ENCODE results near the gene MRPL44.

- no peak for TF ChIP-seq EZH2 (IDR thresholded peaks at IDR 0.05; ENCODE audit: low read length, missing control alignments)
- TF ChIP-seq, protein P1, sequence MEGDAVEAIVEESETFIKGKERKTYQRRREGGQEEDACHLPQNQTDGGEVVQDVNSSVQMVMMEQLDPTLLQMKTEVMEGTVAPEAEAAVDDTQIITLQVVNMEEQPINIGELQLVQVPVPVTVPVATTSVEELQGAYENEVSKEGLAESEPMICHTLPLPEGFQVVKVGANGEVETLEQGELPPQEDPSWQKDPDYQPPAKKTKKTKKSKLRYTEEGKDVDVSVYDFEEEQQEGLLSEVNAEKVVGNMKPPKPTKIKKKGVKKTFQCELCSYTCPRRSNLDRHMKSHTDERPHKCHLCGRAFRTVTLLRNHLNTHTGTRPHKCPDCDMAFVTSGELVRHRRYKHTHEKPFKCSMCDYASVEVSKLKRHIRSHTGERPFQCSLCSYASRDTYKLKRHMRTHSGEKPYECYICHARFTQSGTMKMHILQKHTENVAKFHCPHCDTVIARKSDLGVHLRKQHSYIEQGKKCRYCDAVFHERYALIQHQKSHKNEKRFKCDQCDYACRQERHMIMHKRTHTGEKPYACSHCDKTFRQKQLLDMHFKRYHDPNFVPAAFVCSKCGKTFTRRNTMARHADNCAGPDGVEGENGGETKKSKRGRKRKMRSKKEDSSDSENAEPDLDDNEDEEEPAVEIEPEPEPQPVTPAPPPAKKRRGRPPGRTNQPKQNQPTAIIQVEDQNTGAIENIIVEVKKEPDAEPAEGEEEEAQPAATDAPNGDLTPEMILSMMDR (conservative IDR thresholded peaks at IDR 0.05 in 1 of 2, IDR thresholded peaks at IDR 0.05 in 1 of 2; ENCODE audit: low read depth in 1 of 2, low read length in 2 of 2) = no peak
Observed at GRCh38 chr2:223995569-223995968, 38.3 kb downstream of the MRPL44 start.
